NCI-H1417 (cell line): ENCODE measurements around the gene SAP25.

ENCODE experiments used
- DNase-seq, 3 experiments: peaks; one replicate each; lab custom pipeline; 2025; lab: John Stamatoyannopoulos, UW

SAP25 gene

DNA sequence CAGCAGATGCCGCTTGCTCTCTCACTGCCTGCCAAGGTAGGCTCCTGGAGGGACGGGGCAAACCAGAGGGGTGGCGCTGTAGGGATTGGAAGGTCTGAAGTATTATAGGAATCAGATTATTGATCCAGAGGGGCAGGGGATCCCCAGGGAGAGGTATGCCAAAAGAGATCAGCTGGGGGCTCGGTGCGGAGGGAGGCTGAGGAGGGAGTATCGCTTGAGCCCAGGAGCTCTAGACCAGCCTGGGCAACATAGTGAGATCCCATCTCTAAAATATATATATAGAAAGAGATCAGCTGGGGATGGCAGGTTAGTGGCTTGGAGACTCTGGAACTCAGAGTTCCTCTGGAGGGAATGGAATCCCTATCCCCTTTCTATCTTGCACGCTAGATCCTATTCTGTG, 21.5 kb upstream of the SAP25 start:
- no peak for DNase-seq

GRCh38 chr7:100591596-100591995, 17.9 kb upstream of the SAP25 start:
- DNase-seq = no peak

GRCh38 chr7:100590077-100590737, 16.5 kb upstream of the SAP25 start:
- DNase-seq = no peak

DNA sequence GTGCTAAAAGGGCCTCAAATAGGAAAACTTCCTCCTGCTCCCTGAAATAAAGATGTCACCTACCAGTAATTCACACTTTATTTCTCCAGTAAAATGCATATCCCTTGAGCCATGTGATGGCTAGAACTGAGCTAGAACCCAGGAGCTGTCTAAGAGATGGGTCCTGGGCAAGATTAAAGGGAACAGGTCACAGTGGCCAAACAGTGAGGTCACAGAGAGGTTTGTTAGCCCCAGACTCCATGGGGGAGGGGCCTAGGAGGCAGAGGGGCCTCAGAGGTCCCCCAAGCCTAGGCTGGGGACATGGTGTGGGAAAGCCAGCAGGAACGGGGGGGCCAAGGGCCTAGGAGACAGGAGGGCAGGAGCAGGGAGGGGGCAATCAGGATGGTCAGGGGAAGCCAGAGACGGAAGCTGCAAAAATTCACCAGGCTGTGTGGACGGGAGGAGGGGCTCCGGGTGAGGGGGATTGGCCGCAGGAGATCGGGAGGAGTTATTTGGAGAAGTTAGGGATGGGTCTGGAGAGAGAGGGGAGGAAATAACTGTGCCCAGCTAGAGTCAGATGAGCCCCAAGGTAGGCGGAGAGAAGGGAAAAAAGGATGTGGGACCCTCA, 15.7 kb upstream of the SAP25 start:
- no peak for DNase-seq

- DNase-seq = no peak
These were observed 14.7 kb upstream of the SAP25 start for GRCh38 chr7:100588438-100588837.

DNA sequence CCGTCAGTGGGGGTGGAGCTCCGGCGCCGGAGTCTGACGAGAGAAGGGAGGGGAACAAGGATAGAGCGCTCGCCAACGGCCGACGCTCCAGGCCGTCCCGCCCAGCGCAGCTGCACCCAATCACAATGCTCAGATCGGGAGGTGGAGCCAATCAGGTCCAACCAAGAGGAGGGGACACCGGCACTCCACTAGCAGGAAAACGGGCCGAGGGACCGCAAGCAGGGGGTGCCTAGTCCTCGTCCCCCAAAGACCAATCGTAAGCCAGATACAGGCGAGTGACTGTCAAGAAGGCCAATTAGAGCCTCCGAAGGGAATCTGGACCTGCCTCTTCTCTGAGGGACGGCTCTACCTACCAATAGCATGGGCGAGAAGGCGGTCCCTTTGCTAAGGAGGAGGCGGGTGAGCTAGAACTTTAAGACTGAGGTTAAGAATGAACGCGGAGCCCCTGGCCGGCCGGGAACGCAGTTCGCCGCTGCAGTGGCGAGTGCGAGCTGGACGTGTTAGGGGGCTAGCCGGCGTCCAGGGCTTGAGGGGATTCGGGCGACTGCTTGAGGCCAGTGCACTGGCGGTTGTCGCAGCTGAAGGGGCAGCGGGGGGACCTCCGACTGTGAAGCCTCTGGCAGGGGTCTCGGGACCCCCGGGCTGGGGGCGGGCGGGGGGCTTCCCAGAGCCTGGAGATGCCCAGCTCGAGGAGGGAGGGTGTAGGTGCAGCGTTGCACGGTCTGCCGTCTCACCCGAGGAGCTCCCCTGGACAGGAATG, 12.7 kb upstream of the SAP25 start, which contains the start of gene FBXO24:
Gene FBXO24, plus strand, starts transcription at position 63 of the 760 bp plus-strand sequence. Its CDS starts 298 bp downstream, at position 361.
- DNase-seq = peak; percentile 99 to 100 (median 100)

DNA sequence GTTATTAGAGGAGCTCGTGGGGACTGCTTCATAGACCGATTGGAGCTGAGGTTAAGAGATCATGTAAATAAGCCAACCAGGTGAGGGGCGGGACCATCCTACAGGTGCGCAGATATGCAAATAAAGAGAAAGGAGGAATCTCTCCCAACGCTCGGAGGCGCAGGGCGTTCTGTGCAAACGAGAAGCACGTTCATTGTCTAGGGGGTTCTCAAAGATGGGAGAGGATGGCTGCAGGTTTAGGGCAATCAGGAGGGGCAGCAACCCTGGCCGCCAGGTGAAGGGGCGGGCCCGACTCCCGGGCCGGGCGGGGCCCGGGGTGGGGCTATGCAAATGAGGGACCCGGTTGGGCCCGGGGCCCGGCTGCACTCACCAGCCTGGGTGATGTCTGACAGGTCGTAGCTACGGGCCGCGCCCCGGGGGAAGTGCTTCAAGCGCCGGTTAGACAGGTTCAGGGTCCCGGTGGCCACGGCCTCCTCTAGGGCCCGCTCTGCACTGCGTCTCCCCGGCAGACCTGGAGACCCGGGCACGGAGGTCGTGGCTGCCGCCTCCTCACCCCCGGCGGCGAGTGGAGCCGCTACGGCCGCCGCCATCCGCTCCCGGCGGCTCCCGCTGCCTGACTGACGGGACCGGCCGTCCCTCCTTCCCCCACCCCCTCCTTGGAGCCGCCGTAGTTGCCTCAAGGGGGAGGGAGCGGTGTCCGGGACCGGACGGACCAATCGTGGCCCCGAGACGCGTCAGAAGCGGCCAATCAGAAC, 12.0 kb upstream of the SAP25 start, which contains the start of gene LRCH4:
Gene LRCH4, minus strand, starts transcription at position 619 of the 755 bp plus-strand sequence. Its CDS starts 29 bp downstream, at position 590.
- peak; percentile 77 to 82 (median 77) for DNase-seq

- DNase-seq = peak; percentile 52 to 73 (median 55)
These were observed 11.2 kb upstream of the SAP25 start for GRCh38 chr7:100584683-100585510.

GRCh38 chr7:100584054-100584682, 10.5 kb upstream of the SAP25 start:
- DNase-seq = no peak

DNA sequence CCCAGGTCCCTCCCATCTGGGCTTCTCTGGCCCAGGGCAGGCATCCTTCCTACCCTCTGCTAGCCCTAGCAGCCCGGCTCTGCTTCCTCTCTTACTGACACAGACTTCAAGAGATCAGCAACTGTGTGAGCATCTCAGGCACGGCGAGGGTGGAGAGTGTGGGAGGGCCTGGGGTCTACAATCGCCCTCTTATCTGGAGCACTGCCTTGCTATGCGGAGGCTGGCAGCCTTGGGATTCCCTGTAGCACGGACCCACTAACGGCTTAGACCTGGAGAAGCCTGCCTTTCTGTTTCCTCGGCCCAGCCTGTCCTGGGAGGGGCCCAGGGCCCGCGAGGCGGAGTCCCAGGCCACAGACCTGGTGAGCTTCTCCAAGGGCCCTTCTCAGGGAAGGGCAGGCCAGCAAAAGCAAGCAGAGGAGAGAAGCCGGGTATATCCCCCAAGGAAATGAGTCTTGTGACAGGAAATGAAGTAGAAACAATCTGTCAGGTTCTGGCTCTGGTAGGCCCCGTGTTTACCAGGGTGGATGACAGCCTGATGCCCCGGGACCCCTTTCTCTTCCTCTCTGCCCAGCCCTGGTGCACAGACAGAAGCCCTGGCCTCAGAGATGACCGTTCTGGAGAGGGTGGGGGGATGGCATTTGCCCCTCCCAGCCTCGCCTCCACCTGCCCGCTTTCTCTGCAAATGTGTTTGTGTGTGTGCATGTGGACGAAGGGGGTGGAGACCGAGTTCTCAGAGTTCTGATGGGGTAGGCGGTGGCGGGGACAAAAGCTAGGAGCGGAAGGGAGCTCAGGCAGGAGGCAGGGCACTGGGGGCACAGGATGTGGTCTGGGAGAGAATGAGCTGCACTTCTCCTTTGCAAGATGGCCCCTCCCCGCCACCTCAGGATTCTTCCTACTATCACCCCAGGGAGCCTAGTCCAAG, 9.7 kb upstream of the SAP25 start:
- DNase-seq = no peak

GRCh38 chr7:100582650-100583049, 8.9 kb upstream of the SAP25 start:
- DNase-seq = no peak

GRCh38 chr7:100582041-100582579, 8.4 kb upstream of the SAP25 start:
- no peak for DNase-seq

GRCh38 chr7:100580466-100581283, 7.0 kb upstream of the SAP25 start:
- DNase-seq = no peak

DNA sequence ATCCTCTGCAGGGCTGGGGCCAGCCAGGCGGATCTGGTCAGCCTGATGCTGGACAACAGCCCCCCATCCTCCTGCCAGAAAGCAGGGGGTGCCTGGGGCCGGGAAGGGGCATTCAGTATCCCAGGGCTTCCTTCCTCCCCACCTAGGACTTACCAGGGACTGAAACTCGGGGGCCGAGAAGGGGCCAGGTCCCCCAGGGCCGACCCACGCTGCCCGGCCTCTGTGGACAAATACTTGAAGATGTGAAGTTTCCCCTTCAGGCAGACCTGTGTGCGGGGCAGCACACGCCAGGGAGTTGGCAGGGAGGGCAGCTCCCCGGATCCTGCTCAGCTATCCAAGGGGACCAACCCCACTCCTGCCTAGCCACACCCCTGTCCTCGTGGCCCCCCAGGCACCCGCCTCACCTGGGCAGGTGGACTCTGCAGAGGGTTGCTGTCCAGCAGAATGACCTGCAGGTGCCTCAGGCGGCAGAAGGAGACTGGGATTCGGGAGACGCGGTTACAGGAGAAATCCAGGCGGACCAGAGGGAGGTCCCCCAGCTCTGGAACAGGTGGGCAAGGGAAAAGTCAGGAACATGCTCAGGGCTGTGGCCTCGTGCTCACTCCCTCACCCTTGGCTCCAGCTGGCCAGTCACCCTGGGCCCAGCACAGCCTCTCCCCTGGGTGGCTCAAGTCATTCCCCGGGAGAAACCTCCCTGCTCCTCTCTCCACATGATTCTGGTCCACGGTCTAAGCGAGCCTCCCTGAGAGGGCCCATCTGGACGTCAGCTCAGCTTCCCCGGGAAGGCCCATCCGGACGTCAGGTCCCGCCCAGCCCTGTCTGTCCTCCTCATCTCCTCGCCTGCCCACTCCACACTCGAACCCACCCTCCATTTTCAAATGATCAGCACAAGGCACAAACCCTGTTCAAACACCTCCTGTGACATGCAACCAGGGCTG, 4.8 kb upstream of the SAP25 start:
- DNase-seq = no peak

DNA sequence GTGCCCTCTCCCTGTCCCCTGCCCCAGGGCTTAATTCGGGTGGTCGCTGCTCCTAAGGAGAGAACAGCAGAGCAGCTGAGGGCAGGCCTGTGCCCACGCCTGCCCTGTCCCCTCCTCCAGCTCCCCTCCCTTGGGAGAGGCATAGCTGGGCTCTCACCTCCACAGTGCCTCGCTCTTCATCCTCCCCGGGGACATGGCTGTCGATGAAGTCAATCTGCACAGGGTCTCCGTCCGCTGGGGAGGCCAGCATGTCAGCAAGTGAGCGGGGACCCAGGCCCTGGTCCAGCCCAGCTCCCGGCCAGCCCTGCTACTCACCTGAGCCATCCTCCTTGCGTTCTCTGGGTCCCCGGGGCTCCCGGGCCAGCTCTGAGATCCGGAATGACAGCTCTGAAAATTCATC, 3.8 kb upstream of the SAP25 start:
- no peak for DNase-seq

DNA sequence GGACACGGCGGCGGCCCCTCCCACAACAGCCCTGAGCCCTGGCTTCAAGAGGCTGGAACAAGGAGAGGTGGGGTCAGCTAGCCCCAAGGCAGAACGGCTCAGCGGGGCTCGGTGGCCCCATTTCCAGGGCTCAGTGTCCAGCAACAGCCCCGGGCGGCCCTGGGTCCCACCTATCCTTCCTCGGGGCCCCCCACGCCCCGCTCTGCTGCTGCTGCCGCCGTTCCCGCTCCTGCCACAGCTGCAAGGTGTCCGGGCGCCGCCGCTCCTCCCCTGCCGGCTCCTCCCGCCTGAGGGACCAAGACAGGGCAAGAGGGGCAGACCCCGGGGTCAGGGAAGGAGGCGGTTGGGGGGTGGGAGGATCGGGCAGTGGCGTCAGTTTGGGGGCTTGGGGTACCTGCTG, 3.4 kb upstream of the SAP25 start:
- DNase-seq = no peak

DNA sequence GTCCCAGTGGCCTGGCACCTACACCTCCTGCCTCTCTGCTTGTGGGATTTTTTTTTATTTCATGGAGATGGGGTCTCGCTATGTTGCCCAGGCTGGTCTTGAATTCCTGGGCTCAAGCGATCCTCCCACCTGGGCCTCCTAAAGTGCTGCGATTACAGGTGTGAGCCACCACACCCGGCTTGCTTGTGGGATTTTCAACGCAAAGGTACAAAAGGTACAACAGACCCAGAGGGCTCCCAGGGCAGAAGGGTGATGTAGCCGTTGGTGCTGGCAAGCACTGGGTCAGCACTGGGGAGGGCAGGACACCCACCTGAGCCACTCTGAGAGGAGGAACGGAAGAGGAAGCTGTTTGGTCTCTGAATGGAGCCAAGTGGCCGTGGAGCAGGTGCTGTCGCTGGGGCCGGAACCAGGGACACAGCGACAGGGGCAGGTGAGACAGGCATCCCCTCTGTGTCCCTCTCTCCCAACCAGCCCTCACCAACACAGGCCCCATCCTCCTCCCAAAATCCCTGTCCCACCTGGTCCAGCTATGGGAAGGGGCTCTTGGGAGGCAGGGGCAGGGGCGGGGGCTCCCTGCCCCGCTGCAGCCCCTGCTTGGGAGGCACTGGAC, 2.8 kb upstream of the SAP25 start:
- no peak for DNase-seq
